OCI-LY1 (cell line): ENCODE measurements around the gene CREB3.

Experiments used
- H2AFZ ChIP-seq: fragments of 200-600 bp; sonication (generic), shearing (Covaris generic); 2 replicates; pipeline ENCODE4 v1.6.0; 2014; ENCODE audit warnings: antibody characterized with exemption, mild to moderate bottlenecking, low read length
- H3F3A ChIP-seq: fragments of 200-600 bp; sonication (generic), shearing (Covaris generic); 2 replicates; pipeline ENCODE4 v1.6.0; 2014; ENCODE audit warnings: mild to moderate bottlenecking, antibody characterized with exemption, low read length, moderate library complexity; ENCODE audit not compliant: insufficient read depth
- H3K27ac ChIP-seq: fragments of 200-600 bp; sonication (generic); 2 replicates; pipeline ENCODE4 v1.5.1; 2014; ENCODE audit warnings: low read length, mixed run types, mild to moderate bottlenecking, low read depth; ENCODE audit not compliant: poor library complexity, severe bottlenecking
- H3K27me3 ChIP-seq: fragments of 200-600 bp; sonication (generic); 2 replicates; pipeline ENCODE4 v1.6.0; 2014; ENCODE audit warnings: antibody characterized with exemption, mild to moderate bottlenecking, low read length, moderate library complexity; ENCODE audit not compliant: insufficient read depth
- H3K36me3 ChIP-seq: fragments of 200-600 bp; sonication (generic); 2 replicates; pipeline ENCODE4 v1.6.1; 2014; ENCODE audit warnings: mild to moderate bottlenecking, antibody characterized with exemption, low read length, moderate library complexity, mixed read lengths; ENCODE audit not compliant: insufficient read depth
- H3K4me1 ChIP-seq: fragments of 200-600 bp; sonication (generic); 2 replicates; pipeline ENCODE4 v1.5.1; 2014; ENCODE audit warnings: mild to moderate bottlenecking, low read length, moderate library complexity; ENCODE audit not compliant: insufficient read depth, severe bottlenecking
- H3K4me2 ChIP-seq: fragments of 200-600 bp; sonication (generic), shearing (Covaris generic); 2 replicates; pipeline ENCODE4 v1.6.1; 2014; ENCODE audit warnings: low read length
- H3K4me3 ChIP-seq: fragments of 200-600 bp; sonication (generic); 2 replicates; pipeline ENCODE4 v1.5.1; 2014; ENCODE audit warnings: low read length, low read depth, mild to moderate bottlenecking, mixed read lengths; ENCODE audit not compliant: poor library complexity, severe bottlenecking
- H3K79me2 ChIP-seq: fragments of 200-600 bp; shearing (Covaris generic); 2 replicates; pipeline ENCODE4 v1.6.1; 2016; ENCODE audit warnings: mixed run types, low read length, mixed read lengths; ENCODE audit not compliant: insufficient read depth
- H3K9ac ChIP-seq: fragments of 200-600 bp; sonication (generic), shearing (Covaris generic); 2 replicates; pipeline ENCODE4 v1.6.1; 2014; ENCODE audit warnings: mild to moderate bottlenecking, low read length, mixed read lengths
- H3K9me2 ChIP-seq: fragments of 200-600 bp; sonication (generic), shearing (Covaris generic); 2 replicates; pipeline ENCODE4 v1.6.1; 2014; ENCODE audit warnings: low read depth, mild to moderate bottlenecking, low read length, mixed read lengths
- H3K9me3 ChIP-seq: fragments of 200-600 bp; shearing (Covaris generic); 2 replicates; pipeline ENCODE4 v1.6.1; 2014; ENCODE audit warnings: low read length, mixed read lengths
- H4K20me1 ChIP-seq: fragments of 200-600 bp; sonication (generic), shearing (Covaris generic); 2 replicates; pipeline ENCODE4 v1.6.0; 2016; ENCODE audit warnings: mild to moderate bottlenecking, low read length; ENCODE audit not compliant: insufficient read depth
- EZH2 ChIP-seq: fragments of 200-600 bp; sonication (generic), shearing (Covaris generic); IDR thresholded peaks from 2 replicates; pipeline ENCODE4 v1.8.0; 2017; ENCODE audit warnings: borderline replicate concordance, mixed run types, mild to moderate bottlenecking, antibody characterized with exemption, low read length, moderate library complexity, mixed read lengths
- TF ChIP-seq, protein P1 (sequence below): fragments of 200-600 bp; sonication (generic), shearing (Covaris generic); IDR thresholded peaks from 2 replicates; pipeline ENCODE4 v1.5.1; 2017; ENCODE audit warnings: mild to moderate bottlenecking, antibody characterized with exemption, low read length, moderate library complexity, mixed read lengths

The CREB3 gene

DNA sequence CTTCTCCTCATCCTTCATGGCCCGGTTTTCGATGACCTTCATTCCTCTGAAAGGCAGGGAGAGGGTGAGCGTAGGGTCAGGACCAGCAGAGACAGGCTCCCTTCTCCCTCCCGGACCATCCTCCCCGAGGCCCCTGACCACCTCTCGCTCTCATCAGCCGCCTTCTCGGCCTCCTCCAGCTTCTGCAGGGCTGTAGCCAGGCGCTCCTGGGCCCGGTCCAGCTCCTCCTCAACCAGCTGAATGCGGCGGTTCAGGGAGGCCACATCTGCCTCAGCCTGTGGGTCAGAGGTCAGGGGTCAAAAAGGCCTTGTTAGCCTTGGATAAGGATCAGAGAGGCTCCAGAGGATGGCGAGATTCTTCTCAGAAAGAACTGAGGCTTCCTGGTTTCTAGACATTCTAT, 47.0 kb upstream of the CREB3 start:
- Histone ChIP-seq H3K79me2 (no peaks in the 10 kb centered on the region), H3F3A (no peaks in the 10 kb centered on the region), H4K20me1 (no peaks in the 10 kb centered on the region), H3K9ac (no peak overlapping the region), H3K9me2 (no peaks in the 10 kb centered on the region), H3K36me3 (no peaks in the 10 kb centered on the region), H3K4me2 (no peak overlapping the region), H3K4me3 (no peak overlapping the region), H3K27ac (no peak overlapping the region), H3K27me3 (no peaks in the 10 kb centered on the region; the same call in 1 of the 2 replicates), H2AFZ (no peak overlapping the region), H3K9me3 (no peaks in the 10 kb centered on the region), H3K4me1 (peaks cover 34% of the 10 kb centered on the region)
- TF ChIP-seq EZH2, result no peak
- TF ChIP-seq, protein P1, sequence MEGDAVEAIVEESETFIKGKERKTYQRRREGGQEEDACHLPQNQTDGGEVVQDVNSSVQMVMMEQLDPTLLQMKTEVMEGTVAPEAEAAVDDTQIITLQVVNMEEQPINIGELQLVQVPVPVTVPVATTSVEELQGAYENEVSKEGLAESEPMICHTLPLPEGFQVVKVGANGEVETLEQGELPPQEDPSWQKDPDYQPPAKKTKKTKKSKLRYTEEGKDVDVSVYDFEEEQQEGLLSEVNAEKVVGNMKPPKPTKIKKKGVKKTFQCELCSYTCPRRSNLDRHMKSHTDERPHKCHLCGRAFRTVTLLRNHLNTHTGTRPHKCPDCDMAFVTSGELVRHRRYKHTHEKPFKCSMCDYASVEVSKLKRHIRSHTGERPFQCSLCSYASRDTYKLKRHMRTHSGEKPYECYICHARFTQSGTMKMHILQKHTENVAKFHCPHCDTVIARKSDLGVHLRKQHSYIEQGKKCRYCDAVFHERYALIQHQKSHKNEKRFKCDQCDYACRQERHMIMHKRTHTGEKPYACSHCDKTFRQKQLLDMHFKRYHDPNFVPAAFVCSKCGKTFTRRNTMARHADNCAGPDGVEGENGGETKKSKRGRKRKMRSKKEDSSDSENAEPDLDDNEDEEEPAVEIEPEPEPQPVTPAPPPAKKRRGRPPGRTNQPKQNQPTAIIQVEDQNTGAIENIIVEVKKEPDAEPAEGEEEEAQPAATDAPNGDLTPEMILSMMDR, result no peak

DNA sequence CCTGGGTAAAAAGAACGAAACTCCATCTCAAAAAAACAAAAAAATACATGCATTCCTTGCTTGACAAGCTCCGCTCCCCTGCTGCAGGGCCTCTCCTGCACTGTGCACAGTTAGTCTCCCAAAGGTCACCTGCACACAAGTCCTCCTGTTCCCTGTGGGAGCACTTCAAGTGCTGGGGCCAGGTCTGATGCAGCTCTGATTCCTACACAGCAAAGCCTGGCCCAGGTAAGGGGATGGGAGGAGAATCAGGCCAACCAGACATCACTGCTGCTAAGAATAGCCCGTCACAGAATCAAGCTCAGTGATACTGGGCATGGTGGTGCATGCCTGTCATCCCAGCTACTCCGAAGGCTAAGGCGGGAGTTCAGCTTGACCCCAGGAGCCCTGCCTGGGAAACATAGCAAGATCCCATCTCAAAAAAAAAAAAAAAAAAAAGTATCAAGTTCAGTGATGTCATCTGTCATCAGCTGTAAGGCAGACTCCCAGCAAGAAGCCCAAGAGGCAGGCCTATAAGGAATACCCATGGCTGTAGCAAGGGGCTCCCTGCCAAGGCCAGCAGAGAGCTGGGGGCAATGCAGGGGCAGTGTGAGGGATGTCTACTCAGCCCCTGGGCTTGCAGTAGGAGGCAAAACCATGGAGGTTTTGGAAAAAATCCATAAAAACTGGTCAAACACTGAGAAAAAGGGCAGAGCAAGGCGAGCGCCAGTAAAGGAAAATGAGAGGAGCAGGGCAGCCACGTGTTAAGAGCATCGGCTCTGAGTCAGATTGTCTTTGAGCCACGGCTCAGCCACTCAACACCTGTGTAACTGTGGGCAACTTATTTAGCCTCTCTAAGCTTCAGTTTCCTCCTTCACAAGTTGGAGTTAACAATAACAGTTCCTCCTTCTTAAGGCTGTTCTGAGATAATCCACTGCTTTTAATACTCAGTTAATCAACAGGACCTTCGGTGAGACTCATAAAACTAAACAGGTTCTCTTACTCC, 46.0 kb upstream of the CREB3 start:
- Histone ChIP-seq H3K9ac (no peak overlapping the region), H3K9me2 (no peaks in the 10 kb centered on the region), H3K27me3 (no peaks in the 10 kb centered on the region; the same call in 1 of the 2 replicates), H3K79me2 (no peaks in the 10 kb centered on the region), H3K4me3 (no peak overlapping the region), H3K4me2 (peak overlapping the region; percentile 19; the same call in 1 of the 2 replicates), H2AFZ (no peak overlapping the region), H3K9me3 (no peaks in the 10 kb centered on the region), H3F3A (no peaks in the 10 kb centered on the region), H3K36me3 (no peaks in the 10 kb centered on the region), H4K20me1 (no peaks in the 10 kb centered on the region), H3K27ac (no peak overlapping the region), H3K4me1 (peaks cover 37% of the 10 kb centered on the region)
- TF ChIP-seq EZH2, result no peak
- TF ChIP-seq, protein P1, result no peak

- Histone ChIP-seq H3K36me3 (no peaks in the 10 kb centered on the region), H3K27ac (no peak overlapping the region)
Observed at GRCh38 chr9:35687306-35687705, 45.2 kb upstream of the CREB3 start.

More at GRCh38 chr9:35687306-35687705, 45.2 kb upstream of the CREB3 start:
- H3K9ac ChIP-seq, result no peak overlapping the region
- H3K79me2 ChIP-seq, result no peaks in the 10 kb centered on the region
- H3K4me1 ChIP-seq, result peaks cover 37% of the 10 kb centered on the region
- no peaks in the 10 kb centered on the region for H3K9me2 ChIP-seq
- H3K4me2 ChIP-seq, result no peak overlapping the region; the same call in 1 of the 2 replicates
- no peaks in the 10 kb centered on the region for H4K20me1 ChIP-seq
- no peaks in the 10 kb centered on the region; the same call in 1 of the 2 replicates for H3K27me3 ChIP-seq
- H3K9me3 ChIP-seq, result no peaks in the 10 kb centered on the region
- 0 out of 2 replicates have a peak, but pooled peaks cover under 1% of the 10 kb centered on the region for H3F3A ChIP-seq
- TF ChIP-seq EZH2, result no peak
- TF ChIP-seq, protein P1, result no peak
- no peak overlapping the region for H2AFZ ChIP-seq
- H3K4me3 ChIP-seq, result no peak overlapping the region
